NCI-H1092 treated with DMSO at 0.1 percent for 48 hours (cell line): ENCODE measurements around the gene RGPD8.
A peak's percentile ranks its signal among the peaks of the same experiment; 100 is the strongest.
"Not testable (repeated sequence)": the region's sequence is repeated elsewhere in the genome, so short reads cannot be mapped to it uniquely, and the experiment has no call there.

Source experiments
- DNase-seq: peaks from one replicate; lab custom pipeline; 2025; lab: John Stamatoyannopoulos, UW

The RGPD8 gene

GRCh38 chr2:112433480-112433879 is at the start of gene RGPD8:
Gene RGPD8, minus strand, starts transcription at chr2:112433645. Its CDS starts 192 bp downstream, at chr2:112433453.
- not testable (repeated sequence) for DNase-seq

GRCh38 chr2:112483042-112483473 is 49.6 kb upstream of the RGPD8 start:
- DNase-seq: peak; percentile 18

- DNase-seq: peak; percentile 17
Measured at GRCh38 chr2:112482309-112483041, 49.0 kb upstream of the RGPD8 start.

- DNase-seq: peak; percentile 50
Measured at GRCh38 chr2:112481528-112482233, 48.2 kb upstream of the RGPD8 start, which contains the start of gene TTL. Gene TTL, plus strand, starts transcription at chr2:112482156. Its CDS starts 189 bp downstream, at chr2:112482345.

- peak; percentile 74 for DNase-seq
Measured at GRCh38 chr2:112481050-112481527, 47.6 kb upstream of the RGPD8 start.

GRCh38 chr2:112480530-112481049 is 47.1 kb upstream of the RGPD8 start:
- DNase-seq: peak; percentile 18

- DNase-seq: no peak
Measured at GRCh38 chr2:112476434-112476833, 43.0 kb upstream of the RGPD8 start.

- no peak for DNase-seq
Measured at GRCh38 chr2:112474844-112475486, 41.5 kb upstream of the RGPD8 start.

GRCh38 chr2:112472547-112473263 is 39.3 kb upstream of the RGPD8 start:
- DNase-seq: no peak

GRCh38 chr2:112465382-112465781 is 31.9 kb upstream of the RGPD8 start:
- no peak for DNase-seq

- no peak for DNase-seq
Measured at GRCh38 chr2:112463256-112463655, 29.8 kb upstream of the RGPD8 start.

GRCh38 chr2:112462178-112462577 is 28.7 kb upstream of the RGPD8 start:
- DNase-seq: no peak

- DNase-seq: no peak
Measured at GRCh38 chr2:112459372-112459771, 25.9 kb upstream of the RGPD8 start.

- no peak for DNase-seq
Measured at GRCh38 chr2:112454586-112454985, 21.1 kb upstream of the RGPD8 start.

- no peak for DNase-seq
Measured at GRCh38 chr2:112451317-112451716, 17.9 kb upstream of the RGPD8 start.

GRCh38 chr2:112449854-112450253 is 16.4 kb upstream of the RGPD8 start:
- no peak for DNase-seq

- not testable (repeated sequence) for DNase-seq
Measured at GRCh38 chr2:112444256-112444655, 10.8 kb upstream of the RGPD8 start.

GRCh38 chr2:112438603-112439261 is 5.3 kb upstream of the RGPD8 start:
- DNase-seq: not testable (repeated sequence)

- not testable (repeated sequence) for DNase-seq
Measured at GRCh38 chr2:112437405-112437831, 4.0 kb upstream of the RGPD8 start.

GRCh38 chr2:112436993-112437392 is 3.5 kb upstream of the RGPD8 start:
- DNase-seq: not testable (repeated sequence)
